Activated B cell treated with CpG ODN at 0.5 μM for 24 hours (primary cell): Measurements from ENCODE around the gene CCDC8. TPM values are rescaled to one million over a fixed set of nuclear protein-coding genes. Genes with fewer than 3 reads are reported as not detected.

Experiments
- ATAC-seq: fragments of 200-7000 bp; cut with Tn5 transposase; one replicate; pipeline ENCODE4 v1.10.0; 2021; ENCODE audit warnings: low read depth, mild to moderate bottlenecking, moderate library complexity
- CTCF ChIA-PET: fragments of 350-600 bp; sonication (Branson Sonifier 250); formaldehyde crosslinking; loops from one replicate; lab custom pipeline; 2021; ENCODE audit warnings: antibody characterized with exemption; lab: Charles Lee
- POLR2A ChIA-PET: fragments of 350-600 bp; sonication (Branson Sonifier 250); formaldehyde crosslinking; loops from one replicate; lab custom pipeline; 2021; ENCODE audit warnings: antibody characterized with exemption; lab: Charles Lee
- DNase-seq: peaks from one replicate; pipeline ENCODE4 v3.0.0; 2022
- H3K27ac Mint-ChIP-seq: one replicate; pipeline ENCODE4 v1.8.0; 2020; ENCODE audit warnings: mixed read lengths
- H3K27me3 Mint-ChIP-seq: one replicate; pipeline ENCODE4 v1.8.0; 2021; ENCODE audit warnings: mixed read lengths
- H3K36me3 Mint-ChIP-seq: one replicate; pipeline ENCODE4 v1.8.0; 2021; ENCODE audit warnings: low read depth, mixed read lengths
- H3K4me1 Mint-ChIP-seq: one replicate; pipeline ENCODE4 v1.8.0; 2021; ENCODE audit warnings: mixed read lengths
- H3K4me3 Mint-ChIP-seq: one replicate; pipeline ENCODE4 v1.8.0; 2020; ENCODE audit warnings: mild to moderate bottlenecking, mixed read lengths
- H3K9me3 Mint-ChIP-seq: one replicate; pipeline ENCODE4 v1.8.0; 2020; ENCODE audit warnings: mixed read lengths
- CTCF ChIP-seq: fragments of 200-600 bp; IDR thresholded peaks from one replicate; pipeline ENCODE4 v1.8.0; 2022; ENCODE audit warnings: antibody characterized with exemption, mild to moderate bottlenecking
- intact Hi-C: fragments of 100-400 bp; cut with micrococcal nuclease; formaldehyde crosslinking; loops from one replicate; pipeline ENCODE4 v1.15.1; 2024
- total RNA-seq: library from RNA; stranded (reverse); gene quantifications from 2 replicates; pipeline ENCODE4 v1.2.3, GENCODE V29; 2022

Gene CCDC8
- total RNA-seq, 1 donor from 2014 or later: not detected

DNA sequence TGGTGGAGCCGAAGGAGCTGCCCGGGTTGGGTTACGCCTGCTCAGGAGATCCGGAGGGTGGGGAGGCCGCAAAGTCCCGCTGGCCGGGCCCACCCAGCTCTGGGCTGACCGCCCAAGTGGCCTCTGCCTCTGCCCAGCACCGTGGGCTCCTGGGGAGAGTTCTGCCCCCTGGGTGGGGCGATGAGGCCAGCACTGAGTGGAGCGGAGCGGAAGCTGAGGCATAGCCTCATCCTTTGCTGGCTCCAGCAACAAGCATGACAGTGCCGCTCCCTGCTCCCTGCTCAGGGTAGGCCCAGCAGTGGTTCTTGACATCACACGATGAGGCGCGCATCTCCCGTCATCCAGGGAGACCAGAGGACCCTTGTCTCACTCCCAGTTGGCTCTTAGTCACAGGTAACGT is 22.5 kb downstream of the CCDC8 start:
- DNase-seq: no peak
- H3K36me3 Mint-ChIP-seq: peaks cover 61% of the 10 kb centered on the region
- POLR2A ChIA-PET: no interaction called here
- intact Hi-C loops: no loop called here
- H3K9me3 Mint-ChIP-seq: no peaks in the 10 kb centered on the region
- H3K4me1 Mint-ChIP-seq: peaks cover 3% of the 10 kb centered on the region
- CTCF ChIA-PET: no interaction called here
- H3K27ac Mint-ChIP-seq: no peak overlapping the region
- H3K27me3 Mint-ChIP-seq: no peaks in the 10 kb centered on the region
- no peak for ATAC-seq
- no peak overlapping the region for H3K4me3 Mint-ChIP-seq
- TF ChIP-seq CTCF: no peak

- H3K36me3 Mint-ChIP-seq: peaks cover 65% of the 10 kb centered on the region
- no peaks in the 10 kb centered on the region for H3K9me3 Mint-ChIP-seq
- DNase-seq: no peak
- no peaks in the 10 kb centered on the region for H3K4me1 Mint-ChIP-seq
- no peaks in the 10 kb centered on the region for H3K27me3 Mint-ChIP-seq
- no peak overlapping the region for H3K4me3 Mint-ChIP-seq
- no peak for TF ChIP-seq CTCF
- no peak for ATAC-seq
- no peak overlapping the region for H3K27ac Mint-ChIP-seq
- CTCF ChIA-PET: no interaction called here
- intact Hi-C loops: no loop called here
- POLR2A ChIA-PET: no interaction called here
Measured at GRCh38 chr19:46390121-46390858, 23.1 kb downstream of the CCDC8 start.

- no peak for DNase-seq
- POLR2A ChIA-PET: no interaction called here
- no peaks in the 10 kb centered on the region for H3K9me3 Mint-ChIP-seq
- ATAC-seq: no peak
- H3K27ac Mint-ChIP-seq: no peak overlapping the region
- H3K4me3 Mint-ChIP-seq: no peak overlapping the region
- intact Hi-C loops: no loop called here
- no peaks in the 10 kb centered on the region for H3K4me1 Mint-ChIP-seq
- no peak for TF ChIP-seq CTCF
- CTCF ChIA-PET: no interaction called here
- no peaks in the 10 kb centered on the region for H3K27me3 Mint-ChIP-seq
- H3K36me3 Mint-ChIP-seq: peaks cover 82% of the 10 kb centered on the region
Measured at GRCh38 chr19:46388311-46389095, 24.9 kb downstream of the CCDC8 start.

GRCh38 chr19:46387713-46388130 is 25.6 kb downstream of the CCDC8 start:
- ChIA-PET CTCF (no interaction called here), POLR2A (no interaction called here)
- H3K4me1 Mint-ChIP-seq: no peaks in the 10 kb centered on the region
- DNase-seq: no peak
- no peak for TF ChIP-seq CTCF
- no peak overlapping the region for H3K4me3 Mint-ChIP-seq
- no peaks in the 10 kb centered on the region for H3K27me3 Mint-ChIP-seq
- H3K36me3 Mint-ChIP-seq: peaks cover 83% of the 10 kb centered on the region
- H3K27ac Mint-ChIP-seq: no peak overlapping the region
- no peak for ATAC-seq
- intact Hi-C loops: no loop called here
- H3K9me3 Mint-ChIP-seq: no peaks in the 10 kb centered on the region

DNA sequence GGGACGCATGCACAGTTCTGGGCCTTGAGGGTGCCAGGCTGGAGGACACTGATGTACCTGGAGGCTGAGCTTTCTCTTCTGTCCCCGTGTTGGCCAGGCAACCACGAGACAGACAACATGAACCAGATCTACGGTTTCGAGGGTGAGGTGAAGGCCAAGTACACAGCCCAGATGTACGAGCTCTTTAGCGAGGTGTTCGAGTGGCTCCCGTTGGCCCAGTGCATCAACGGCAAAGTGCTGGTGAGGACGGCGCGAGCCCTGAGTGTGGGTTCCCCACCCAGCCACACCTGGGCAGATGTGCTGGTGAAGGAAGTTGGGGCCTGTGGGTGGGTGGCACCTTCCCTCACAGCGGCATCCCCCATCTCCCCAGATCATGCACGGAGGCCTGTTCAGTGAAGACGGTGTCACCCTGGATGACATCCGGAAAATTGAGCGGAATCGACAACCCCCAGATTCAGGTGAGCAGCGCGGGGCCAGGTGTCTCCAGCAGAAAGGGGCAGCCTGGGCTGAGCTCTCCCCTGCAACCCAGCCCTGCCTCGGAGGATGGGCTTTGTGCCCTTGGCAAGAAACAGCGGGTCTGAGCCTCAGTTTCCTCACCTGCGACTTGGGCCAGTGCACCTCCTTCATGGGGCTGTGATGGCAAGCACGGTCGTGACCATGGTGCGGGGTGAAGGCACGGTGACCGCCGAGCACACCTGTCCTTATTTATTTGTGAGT is 26.2 kb downstream of the CCDC8 start:
- Mint-ChIP-seq H3K36me3 (peaks cover 83% of the 10 kb centered on the region), H3K9me3 (no peaks in the 10 kb centered on the region), H3K4me3 (no peak overlapping the region), H3K27me3 (no peaks in the 10 kb centered on the region), H3K4me1 (no peaks in the 10 kb centered on the region), H3K27ac (no peak overlapping the region)
- intact Hi-C loops: no loop called here
- ATAC-seq (no peak), DNase-seq (no peak)
- no peak for TF ChIP-seq CTCF
- POLR2A ChIA-PET: no interaction called here
- CTCF ChIA-PET: no interaction called here
